ENCODE measurements around the gene CREG2.

DNA sequence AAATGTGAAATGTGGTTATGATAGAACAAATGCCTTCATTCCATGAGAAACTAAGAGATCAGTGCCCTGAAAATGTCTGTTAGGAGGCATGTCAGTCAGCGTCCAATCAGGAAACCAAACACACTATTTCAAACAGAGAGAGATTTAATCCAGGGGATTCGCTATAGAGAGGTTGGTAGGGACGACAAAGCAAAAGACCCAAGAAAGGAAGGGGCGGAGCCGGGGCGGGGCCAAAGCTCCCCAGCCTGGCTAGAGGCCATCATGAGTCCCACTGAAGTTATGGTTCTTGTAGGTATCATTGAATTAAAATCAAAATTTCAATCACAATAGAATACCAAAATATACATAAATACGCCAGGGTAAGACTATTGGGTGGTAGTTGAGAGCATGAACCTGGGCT is 45.9 kb downstream of the CREG2 start:
- TF ChIP-seq EP300 (IDR thresholded peaks at IDR 0.05) (no peak), POLR2A (IDR thresholded peaks at IDR 0.05; ENCODE audit: low read depth) (no peak), CTCF (IDR thresholded peaks at IDR 0.05) (no peak)

All from esophagus muscularis mucosa (tissue), 4 donors.